ENCODE results near the gene NRG3. TPM values are rescaled to one million over a fixed set of nuclear protein-coding genes. Genes with fewer than 3 reads are reported as not detected.

NRG3 gene
- total RNA-seq, 1 donor from 2014 or later = 0.74 TPM

GRCh38 chr10:82089327-82089726 lies 214.3 kb downstream of the NRG3 start:
- Mint-ChIP-seq H3K4me1 (no peaks in the 10 kb centered on the region), H3K36me3 (no peaks in the 10 kb centered on the region), H3K27ac (no peak overlapping the region), H3K27me3 (ENCODE audit: low read depth) (peaks cover 2% of the 10 kb centered on the region), H3K4me3 (no peak overlapping the region), H3K9me3 (no peaks in the 10 kb centered on the region)
- no peak for DNase-seq (ENCODE audit: low spot score in 2 of 2, unreplicated experiment in 2 of 2)
- no peak for TF ChIP-seq CTCF (IDR thresholded peaks at IDR 0.05; ENCODE audit: unreplicated experiment)

GRCh38 chr10:82091413-82091812 lies 216.4 kb downstream of the NRG3 start:
- Mint-ChIP-seq H3K4me3 (no peak overlapping the region), H3K36me3 (no peaks in the 10 kb centered on the region), H3K27me3 (ENCODE audit: low read depth) (peaks cover 9% of the 10 kb centered on the region), H3K4me1 (no peaks in the 10 kb centered on the region), H3K27ac (no peak overlapping the region), H3K9me3 (no peaks in the 10 kb centered on the region)
- no peak for TF ChIP-seq CTCF (IDR thresholded peaks at IDR 0.05; ENCODE audit: unreplicated experiment)
- DNase-seq (ENCODE audit: low spot score in 2 of 2, unreplicated experiment in 2 of 2) = no peak

- TF ChIP-seq CTCF (IDR thresholded peaks at IDR 0.05; ENCODE audit: unreplicated experiment) = no peak
- Mint-ChIP-seq H3K27ac (no peak overlapping the region), H3K36me3 (no peaks in the 10 kb centered on the region), H3K27me3 (ENCODE audit: low read depth) (peaks cover 11% of the 10 kb centered on the region), H3K4me3 (no peak overlapping the region), H3K4me1 (no peaks in the 10 kb centered on the region), H3K9me3 (no peaks in the 10 kb centered on the region)
- no peak for DNase-seq (ENCODE audit: low spot score in 2 of 2, unreplicated experiment in 2 of 2)
Measured at GRCh38 chr10:82092111-82092510, 217.1 kb downstream of the NRG3 start.

GRCh38 chr10:82124713-82125112 lies 249.7 kb downstream of the NRG3 start:
- Mint-ChIP-seq H3K27me3 (ENCODE audit: low read depth) (peaks cover 30% of the 10 kb centered on the region), H3K9me3 (no peaks in the 10 kb centered on the region), H3K4me1 (no peaks in the 10 kb centered on the region), H3K36me3 (no peaks in the 10 kb centered on the region), H3K27ac (no peak overlapping the region), H3K4me3 (no peak overlapping the region)
- no peak for TF ChIP-seq CTCF (IDR thresholded peaks at IDR 0.05; ENCODE audit: unreplicated experiment)
- no peak for DNase-seq (ENCODE audit: low spot score in 2 of 2, unreplicated experiment in 2 of 2)

GRCh38 chr10:82128527-82128926 lies 253.5 kb downstream of the NRG3 start:
- TF ChIP-seq CTCF (IDR thresholded peaks at IDR 0.05; ENCODE audit: unreplicated experiment) = no peak
- Mint-ChIP-seq H3K4me3 (no peak overlapping the region), H3K4me1 (no peaks in the 10 kb centered on the region), H3K9me3 (peaks cover 17% of the 10 kb centered on the region), H3K36me3 (no peaks in the 10 kb centered on the region), H3K27me3 (ENCODE audit: low read depth) (peaks cover 19% of the 10 kb centered on the region), H3K27ac (no peak overlapping the region)
- DNase-seq (ENCODE audit: low spot score in 2 of 2, unreplicated experiment in 2 of 2) = no peak

GRCh38 chr10:82136103-82136502 lies 261.1 kb downstream of the NRG3 start:
- Mint-ChIP-seq H3K9me3 (peaks cover 20% of the 10 kb centered on the region), H3K27me3 (ENCODE audit: low read depth) (no peaks in the 10 kb centered on the region), H3K4me1 (no peaks in the 10 kb centered on the region), H3K4me3 (no peak overlapping the region), H3K36me3 (no peaks in the 10 kb centered on the region), H3K27ac (no peak overlapping the region)
- no peak for TF ChIP-seq CTCF (IDR thresholded peaks at IDR 0.05; ENCODE audit: unreplicated experiment)
- no peak for DNase-seq (ENCODE audit: low spot score in 2 of 2, unreplicated experiment in 2 of 2)

Data from mesothelial cell of epicardium (in vitro differentiated cells).